GM15510 (cell line): ENCODE measurements around the gene AKT2.

Experiments used
- POLR2A ChIP-seq: IDR thresholded peaks from 3 replicates; pipeline ENCODE4 v1.6.1; 2011; ENCODE audit warnings: borderline replicate concordance; ENCODE audit not compliant: insufficient read length; ENCODE audit errors: extremely low read depth

The AKT2 gene

DNA sequence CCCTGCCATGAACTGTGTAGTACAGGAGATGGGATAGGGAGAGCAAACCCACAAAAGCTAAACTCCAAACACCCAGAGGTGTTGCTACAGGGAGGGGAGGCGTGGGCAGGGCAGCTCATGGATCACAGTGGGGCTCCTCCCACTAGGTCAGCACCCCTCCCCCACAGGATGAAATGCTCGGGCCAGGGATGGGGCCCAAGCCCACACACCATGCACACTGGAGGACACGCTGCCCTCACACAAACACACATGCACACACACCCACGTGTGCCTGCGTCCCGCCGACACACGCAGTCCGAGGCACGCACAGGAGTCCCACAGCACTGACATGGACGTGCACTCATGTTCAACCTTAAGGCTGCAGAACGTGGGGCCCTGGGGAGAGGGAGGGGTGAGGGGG is 52.7 kb downstream of the AKT2 start:
- no peak for TF ChIP-seq POLR2A

DNA sequence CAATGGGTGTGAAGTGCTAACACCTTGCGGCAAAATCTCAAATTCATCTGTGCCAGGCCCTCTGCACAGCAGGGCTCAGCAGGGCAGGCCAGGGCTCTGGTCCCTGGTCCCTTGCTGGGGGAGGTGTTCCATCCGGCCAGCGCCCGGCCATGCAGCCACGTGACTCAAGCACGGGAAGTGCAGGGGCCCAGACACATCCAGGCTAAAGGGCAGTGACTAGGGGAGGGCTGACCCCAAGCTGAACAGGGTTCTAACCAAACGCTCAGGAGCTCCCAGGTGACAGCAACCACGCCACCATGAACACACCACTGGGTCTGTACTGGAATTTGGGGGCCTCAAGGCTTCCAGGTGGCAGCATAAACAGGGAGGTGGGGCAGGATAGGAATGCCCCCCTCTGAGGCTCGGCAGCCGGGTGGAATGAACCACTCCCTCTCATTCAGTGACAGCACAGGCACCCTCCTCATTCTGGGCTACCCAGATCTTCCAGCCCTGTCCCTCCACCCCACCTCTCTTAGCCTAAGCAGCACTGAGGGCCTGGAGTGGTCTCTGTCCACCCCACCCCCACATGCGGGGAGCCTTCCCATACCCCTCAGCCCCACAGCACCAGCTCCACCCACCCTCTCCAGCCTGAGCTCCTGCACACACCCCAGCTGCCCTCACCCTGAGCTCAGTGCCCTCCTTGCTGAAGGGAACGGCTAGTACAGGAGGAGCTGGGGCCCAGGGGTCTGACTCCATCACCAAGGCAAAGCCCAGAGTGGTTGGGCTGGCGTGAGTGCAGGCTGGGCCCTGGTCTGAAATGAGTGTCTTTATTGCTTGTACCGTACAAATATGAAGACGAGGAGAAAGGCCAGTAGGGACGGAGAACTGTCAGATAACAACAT is 53.4 kb downstream of the AKT2 start:
- no peak for TF ChIP-seq POLR2A

DNA sequence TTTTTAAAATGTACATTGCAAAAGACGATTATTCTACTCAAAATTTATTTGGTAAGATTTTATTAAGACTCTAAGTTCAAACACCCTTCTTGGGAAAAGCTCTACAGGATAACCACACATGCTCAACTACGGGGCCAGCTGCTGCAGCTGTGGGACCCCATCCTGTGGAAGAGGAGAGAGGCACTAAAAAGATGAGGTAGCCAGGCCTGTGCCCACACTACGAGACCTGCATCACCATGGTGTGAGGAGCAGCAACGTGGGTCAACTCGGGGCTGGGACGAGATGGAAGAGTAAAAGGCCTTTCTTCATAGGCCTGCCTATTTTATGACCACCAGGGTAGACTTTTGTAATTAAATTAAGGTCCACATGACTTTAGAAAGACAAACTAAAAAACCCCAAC is 54.1 kb downstream of the AKT2 start:
- no peak for TF ChIP-seq POLR2A

DNA sequence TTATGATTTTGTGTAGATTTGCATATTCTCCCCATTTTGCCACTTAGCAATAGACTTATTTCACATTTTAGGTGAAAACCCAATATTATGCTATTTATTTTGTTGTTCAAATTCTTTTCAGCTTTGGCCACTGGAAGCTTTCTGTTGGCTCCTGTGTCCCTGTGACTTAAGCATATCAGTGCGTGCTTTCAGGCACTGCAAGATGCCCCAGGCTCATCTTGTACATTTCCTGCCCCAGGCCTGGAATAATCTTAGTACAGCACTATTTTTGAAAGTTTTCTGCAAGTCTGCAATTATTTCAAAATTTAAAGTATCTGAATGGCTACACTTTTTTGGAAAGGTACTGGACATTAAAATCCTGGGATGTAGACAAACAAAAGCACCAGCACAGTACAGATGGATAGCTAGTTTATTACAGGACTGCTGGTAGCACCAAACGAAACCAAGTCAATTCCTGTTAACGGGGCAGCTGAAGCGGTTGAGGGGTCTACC is 55.2 kb downstream of the AKT2 start:
- TF ChIP-seq POLR2A, result no peak

DNA sequence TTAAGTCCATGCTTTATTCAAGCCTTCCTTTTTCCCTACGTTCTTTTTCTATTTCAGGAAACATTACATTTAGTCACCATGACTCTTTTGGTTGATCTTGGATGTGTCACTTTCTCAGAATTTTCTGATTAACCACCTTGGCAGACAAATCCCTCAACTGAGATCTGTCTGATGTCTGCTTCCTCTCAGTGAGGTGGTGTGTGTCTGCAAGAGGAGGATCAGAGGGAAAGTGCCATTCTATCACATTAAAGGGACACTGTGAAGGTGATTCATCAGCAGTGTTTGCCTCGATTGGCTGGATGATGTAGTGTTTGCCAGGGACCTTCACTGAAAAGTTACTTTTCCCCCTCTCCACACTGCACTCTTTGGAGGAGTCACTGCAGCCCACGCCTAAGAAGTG is 55.7 kb downstream of the AKT2 start:
- no peak for TF ChIP-seq POLR2A

DNA sequence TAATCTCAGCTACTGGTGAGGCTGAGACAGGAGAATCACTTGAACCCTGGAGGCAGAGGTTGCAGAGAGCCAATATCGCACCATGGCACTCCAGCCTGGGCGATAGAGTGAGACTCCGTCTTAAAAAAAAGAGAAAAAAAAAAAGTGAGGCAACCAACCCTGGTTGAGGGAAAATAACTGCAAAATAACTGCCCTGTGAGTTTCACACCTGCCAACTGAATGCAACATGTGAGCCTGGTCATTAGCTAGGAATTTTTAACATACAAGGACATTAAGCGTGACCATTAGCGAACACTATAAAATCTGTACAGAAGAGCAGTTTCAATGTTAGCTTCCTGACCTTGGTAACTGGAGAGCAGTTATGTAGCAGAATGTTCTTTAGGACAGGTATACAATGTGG is 56.3 kb downstream of the AKT2 start:
- TF ChIP-seq POLR2A, result no peak

DNA sequence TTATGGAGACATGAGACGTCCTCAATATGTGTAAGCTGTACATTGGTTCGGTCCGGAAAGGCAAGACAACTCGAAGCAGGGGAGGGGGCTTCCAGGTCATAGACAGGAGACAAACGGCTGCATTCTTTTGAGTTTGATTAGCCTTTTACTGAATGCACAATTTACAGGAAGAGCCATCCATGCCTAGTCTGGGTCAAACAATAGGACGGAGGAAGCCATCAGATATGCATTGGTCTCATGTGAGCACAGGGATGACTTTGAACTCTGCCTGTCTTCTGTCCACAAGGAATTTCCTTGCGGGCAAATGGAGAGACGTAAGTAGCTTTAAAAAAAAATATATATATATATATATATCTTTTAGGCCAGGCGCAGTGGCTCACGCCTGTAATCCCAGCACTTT is 56.8 kb downstream of the AKT2 start:
- TF ChIP-seq POLR2A, result no peak

DNA sequence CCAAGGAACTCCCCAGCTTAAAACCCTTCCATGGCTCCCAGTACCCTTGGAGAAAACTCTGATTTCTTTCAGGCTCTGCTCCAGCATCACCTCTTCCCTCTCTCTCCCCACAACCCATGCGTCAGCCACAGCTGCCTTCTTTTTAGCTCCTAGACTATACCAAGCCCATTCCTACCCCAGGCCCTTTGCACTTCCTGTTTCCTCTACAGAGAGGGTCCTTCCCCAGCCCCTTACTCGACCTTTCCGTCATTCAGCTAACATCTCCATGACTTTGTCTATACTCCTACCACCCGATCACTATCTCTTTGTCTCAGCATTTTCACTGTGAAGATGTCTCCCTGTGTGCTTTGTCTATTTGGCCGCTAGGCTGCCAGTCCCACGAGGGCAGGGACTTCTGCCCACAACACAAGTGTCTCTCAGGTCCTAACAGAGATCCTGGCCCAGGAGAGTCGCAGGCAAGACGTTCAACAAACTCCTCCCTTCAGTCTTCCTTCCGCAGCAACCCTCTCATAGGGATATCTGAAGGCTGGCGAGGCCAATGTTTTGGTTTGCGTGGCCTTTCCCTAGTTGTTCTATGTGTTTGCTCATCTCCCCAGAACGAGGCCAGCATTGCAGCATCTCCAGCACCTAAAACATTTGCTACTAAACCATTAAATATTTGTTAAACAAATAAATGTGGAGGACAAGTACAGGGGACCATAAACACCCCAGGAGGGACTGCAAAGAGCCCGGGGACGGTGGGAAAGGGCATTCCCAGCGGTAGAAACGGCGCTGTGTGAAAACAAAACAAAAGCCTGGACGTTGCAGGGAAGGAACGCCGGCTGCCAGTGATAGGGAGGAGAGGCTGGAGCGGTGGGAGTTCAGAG is 59.5 kb downstream of the AKT2 start:
- TF ChIP-seq POLR2A, result no peak

DNA sequence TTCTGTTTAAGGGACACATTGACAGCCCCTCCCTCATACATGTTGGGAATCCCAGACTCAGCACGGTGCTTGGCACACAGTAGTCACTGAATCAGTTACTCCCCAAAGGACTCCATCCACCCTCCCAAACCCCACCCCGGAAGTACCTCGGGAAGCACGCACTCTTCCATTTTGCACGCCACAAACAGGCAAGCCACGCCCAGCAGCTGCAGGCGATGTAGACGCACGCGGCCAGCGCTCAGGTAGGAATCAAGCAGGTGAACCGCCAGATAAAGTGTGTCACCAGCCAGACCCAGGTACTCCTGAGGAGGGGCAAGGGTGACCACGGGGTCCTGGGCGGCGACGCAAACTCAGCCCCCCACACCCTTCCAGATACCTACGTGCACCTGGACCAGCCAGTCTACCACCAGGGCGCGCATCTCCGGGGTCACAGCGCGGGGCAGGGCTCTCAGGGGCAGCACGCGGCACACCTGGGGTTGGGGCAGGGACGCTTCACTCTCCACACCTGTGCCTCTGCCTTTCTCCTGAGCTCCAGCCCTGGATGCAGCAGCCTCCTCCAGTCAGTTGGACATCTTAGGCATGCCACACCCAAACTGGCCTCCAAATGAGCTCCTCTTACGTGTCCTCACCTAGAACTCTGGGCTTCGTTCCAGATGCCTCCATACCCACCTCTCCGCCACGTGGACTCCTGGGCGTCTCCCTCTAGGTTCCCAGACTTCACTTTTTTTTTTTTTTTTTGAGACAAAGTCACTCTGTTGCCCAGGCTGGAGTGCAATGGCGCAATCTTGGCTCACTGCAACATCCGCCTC is 60.6 kb downstream of the AKT2 start:
- TF ChIP-seq POLR2A, result no peak

DNA sequence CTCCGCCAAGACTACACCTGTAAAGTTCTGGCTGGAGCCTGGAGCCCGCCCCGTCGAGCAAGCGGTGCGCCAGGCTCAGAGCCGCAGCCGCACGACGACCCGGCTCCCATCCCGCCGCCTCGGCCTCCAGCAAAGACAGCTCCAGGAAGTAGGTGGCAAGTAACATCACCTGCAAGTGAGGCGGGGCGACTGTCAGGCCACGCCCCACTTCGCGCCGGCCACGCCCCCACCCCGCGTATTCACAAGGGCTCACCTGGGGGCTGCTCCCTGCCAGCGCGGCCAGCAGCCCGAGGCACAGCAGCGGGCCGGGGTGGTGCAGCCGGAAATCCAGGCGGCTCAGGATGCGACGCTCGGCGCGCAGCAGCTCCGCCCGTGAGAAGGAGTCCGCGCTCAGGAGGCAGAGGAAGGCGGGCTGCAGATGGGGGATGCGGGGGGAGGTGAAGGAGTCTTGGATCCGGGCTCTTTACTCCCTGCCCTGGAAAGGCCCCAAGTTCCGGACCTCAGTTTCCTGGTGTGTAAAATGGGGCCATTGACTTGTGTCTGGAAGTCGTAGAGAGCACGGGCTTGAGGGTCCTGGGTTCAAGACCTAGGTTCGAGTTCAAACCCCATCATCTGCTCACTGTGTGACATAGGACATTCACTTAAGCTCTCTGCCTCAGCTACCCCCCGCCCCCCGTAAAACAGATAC is 61.9 kb downstream of the AKT2 start:
- no peak for TF ChIP-seq POLR2A

DNA sequence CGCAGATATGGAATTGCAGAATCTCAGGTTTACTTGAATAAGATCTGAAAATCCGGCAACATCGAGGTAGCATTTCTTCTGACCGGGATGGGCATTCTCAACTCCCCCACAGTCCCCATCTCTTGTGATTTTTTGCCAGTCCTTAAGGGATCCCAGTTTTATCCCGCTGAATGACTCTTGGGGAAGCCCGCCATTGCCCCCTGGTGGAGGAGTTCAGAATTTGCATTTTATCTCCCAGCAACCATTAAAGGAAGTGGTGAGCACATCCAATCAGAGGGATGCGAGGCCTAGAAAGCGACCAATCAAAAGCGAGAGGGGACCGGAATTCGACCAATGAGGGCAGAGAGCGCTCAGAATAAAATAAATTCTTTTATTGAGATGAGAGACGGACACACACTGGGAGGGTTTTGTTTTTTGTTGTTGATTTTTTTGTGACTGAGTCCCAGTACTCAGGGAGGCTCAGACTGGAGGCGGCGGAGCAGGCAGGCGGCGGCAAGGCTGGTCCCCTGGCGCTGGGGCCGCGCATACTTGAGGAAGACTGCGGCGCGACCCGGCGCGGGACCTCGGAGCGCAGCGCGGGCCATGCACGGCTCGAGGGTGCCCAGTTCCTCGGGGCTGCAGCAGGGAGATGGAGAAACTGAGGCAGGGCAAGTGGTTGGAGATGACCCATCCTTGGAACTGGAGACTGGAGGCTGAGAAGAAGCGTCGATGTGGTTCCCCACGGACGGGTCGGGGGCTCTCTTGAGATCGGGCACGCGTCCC is 63.1 kb downstream of the AKT2 start:
- no peak for TF ChIP-seq POLR2A

DNA sequence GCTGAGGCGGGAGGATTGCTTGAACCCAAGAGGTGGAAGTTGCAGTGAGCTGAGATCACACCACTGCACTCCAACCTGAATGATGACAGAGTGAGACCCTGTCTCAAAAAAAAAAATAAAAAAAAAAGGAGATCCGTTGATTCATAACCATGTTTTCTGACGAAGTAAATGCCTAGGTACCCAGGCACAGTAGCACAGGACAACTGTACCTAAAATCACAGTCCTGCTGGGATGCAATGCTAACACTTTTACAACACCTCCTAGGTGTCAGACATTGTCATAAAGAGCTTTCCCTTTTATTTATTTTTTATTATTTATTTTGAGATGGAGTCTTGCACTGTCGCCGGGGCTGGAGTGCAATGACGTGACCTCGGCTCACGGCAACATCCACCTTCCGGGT is 64.5 kb downstream of the AKT2 start:
- TF ChIP-seq POLR2A, result no peak

DNA sequence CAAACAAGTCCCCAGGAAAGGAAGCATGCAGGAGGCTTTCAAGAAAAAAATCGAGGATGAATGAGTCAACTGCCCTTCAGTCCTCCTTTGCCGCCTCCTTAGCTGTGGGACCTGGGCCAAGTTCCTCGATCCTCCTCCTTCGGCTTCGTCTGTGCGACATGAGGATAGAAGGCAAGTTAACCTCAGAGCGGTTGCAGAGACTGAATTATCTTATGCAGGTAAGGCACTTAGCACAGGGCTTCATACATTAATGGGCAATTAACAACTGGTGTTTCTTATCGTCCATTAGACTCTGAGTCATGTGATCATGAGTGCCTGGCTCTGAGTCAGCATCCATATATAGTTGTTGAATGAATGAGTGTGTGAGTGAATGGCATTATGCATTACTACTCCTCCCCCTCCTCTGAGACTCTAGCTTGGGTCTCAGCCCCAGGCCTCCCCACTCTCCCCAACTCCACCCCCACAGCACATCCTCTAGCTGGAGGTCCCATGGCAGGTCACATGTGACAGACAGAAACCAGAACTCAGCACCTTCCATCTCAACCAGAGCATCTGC is 65.3 kb downstream of the AKT2 start:
- TF ChIP-seq POLR2A, result no peak
